DMS114 treated with DMSO at 0.1 percent for 48 hours (cell line): ENCODE data around the gene TBC1D23.
"Not testable (repeated sequence)": the region's sequence is repeated elsewhere in the genome, so short reads cannot be mapped to it uniquely, and the experiment has no call there.

Experiments
- DNase-seq: peaks from one replicate; lab custom pipeline; 2025; ENCODE audit not compliant: unreplicated experiment; lab: John Stamatoyannopoulos, UW

Gene TBC1D23

DNA sequence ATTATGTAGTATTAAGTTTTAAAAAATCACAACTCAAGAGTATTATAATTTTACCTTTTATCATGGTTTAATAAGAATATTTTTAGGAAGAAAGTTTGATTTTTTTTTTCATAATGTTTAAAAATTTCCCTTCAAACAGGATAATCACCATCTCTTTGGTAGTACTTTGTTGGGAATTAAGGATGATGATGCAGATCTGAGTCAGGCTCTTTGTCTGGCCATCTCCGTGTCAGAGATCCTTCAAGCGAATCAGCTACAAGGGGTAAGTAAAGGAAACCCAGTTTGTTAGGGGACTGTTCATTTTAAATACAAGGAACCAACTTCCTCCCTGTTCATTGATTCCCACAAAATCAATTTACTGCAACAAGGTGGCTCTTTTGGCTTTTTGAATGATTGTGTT lies 37.0 kb downstream of the TBC1D23 start:
- DNase-seq: no peak

DNA sequence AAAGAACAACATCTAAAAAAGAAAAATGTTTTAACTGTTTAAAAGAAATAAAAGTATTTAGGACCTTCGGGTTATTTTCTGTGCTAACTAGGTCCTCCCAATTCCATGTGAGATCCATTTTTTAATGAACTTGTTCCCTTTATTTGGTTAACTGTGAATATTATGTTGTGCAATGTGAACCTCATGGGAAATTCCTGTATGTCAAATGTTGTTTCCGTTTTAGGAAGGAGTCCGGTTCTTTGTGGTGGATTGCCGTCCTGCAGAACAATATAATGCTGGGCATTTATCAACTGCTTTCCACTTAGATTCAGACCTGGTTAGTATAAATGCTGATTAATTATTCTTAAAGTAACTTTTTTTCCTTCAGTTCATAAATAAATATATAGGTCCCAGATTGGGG lies 38.2 kb downstream of the TBC1D23 start:
- DNase-seq: no peak

DNA sequence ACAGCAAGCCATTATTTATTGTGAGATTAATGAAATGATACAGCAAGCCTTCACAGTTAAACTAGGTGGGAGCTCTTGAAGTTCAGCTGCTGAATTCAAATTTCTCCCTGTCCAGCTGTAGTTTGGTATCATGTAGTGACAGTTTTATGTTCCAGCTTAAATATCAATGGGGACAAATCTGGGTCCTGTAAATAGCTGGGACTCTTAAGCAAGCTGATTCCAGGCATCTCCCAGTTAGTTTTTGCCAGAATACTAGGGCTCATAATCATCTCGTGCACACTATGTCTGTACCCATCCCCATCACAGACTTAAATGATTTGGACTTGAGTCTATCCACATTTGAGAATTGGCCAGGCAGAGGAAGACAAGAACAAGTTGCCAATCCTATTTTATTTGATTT lies 45.9 kb downstream of the TBC1D23 start:
- no peak for DNase-seq

- DNase-seq: no peak
Observed at GRCh38 chr3:100310355-100310965, 49.7 kb downstream of the TBC1D23 start.

- no peak for DNase-seq
Observed at GRCh38 chr3:100311011-100311410, 50.2 kb downstream of the TBC1D23 start.

- peak; percentile 23 for DNase-seq
Observed at GRCh38 chr3:100316641-100317069, 55.9 kb downstream of the TBC1D23 start.

DNA sequence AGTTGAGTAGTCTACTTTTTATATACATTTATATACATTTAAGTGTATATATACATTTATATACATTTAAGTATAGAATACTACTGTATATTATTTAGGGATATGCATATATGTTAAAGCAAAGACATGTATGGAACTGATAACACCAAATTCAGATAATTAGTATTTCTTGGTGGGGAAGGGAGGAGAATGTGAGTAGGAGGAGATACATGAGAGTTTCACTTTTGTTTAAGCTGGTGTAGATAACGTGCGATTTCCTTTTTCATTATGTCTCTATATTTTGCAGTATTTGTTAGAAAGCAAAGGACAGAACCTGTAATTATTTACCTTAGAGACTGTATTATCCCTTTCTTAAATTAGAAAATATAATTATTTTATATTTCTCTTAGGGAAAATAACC lies 57.1 kb downstream of the TBC1D23 start:
- no peak for DNase-seq

GRCh38 chr3:100319951-100320350 lies 59.2 kb downstream of the TBC1D23 start:
- DNase-seq: no peak

DNA sequence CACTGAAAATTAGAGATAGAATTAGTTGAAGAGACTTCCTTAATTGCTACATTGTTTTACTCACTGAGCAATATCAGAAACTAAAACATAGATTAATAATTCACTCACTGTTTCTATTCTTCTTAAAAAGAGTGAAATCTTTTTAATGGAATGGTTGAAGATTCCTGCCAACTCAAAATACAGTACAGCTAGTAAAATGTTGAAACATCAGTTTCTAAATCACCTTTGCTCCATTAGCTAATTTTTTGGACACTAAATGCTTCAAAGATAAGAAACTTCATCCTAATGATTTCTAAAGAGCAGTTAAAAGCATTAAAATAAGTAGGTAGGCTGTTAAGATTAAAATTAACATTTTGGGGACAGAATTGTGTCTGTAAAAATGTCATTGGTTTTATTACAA lies 63.3 kb downstream of the TBC1D23 start:
- DNase-seq: no peak

- DNase-seq: no peak
Observed at GRCh38 chr3:100325827-100326226, 65.0 kb downstream of the TBC1D23 start.

GRCh38 chr3:100327377-100327776 lies 66.6 kb downstream of the TBC1D23 start:
- not testable (repeated sequence) for DNase-seq

- no peak for DNase-seq
Observed at GRCh38 chr3:100329800-100330489, 69.2 kb downstream of the TBC1D23 start.

GRCh38 chr3:100330651-100331050 lies 69.9 kb downstream of the TBC1D23 start:
- no peak for DNase-seq

GRCh38 chr3:100331660-100332059 lies 70.9 kb downstream of the TBC1D23 start:
- no peak for DNase-seq

GRCh38 chr3:100333051-100333450 lies 72.3 kb downstream of the TBC1D23 start:
- no peak for DNase-seq

DNA sequence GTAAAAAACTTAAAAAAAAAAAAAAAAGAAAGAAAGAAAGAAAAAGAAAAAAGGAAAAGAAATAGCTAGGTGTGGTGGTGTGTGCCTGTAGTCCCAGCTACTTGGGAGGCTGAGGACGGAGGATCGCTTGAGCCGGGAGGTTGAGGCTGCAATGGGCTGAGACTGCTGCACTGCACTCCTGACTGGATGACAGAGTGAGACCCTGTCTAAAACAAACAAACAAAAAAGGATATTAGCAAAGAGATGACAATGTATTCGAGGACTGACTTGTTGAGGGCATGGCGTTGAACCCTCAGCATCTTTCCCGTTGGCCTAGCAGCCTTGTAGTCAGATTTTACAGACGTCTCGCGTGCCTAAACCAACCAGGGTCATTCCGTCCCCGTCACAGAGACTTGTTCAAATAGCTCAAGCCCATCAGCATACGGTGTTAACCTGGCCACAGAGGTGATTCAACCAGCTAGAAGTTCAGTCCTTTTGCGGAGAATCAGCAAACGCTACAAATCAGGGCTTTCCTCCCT lies 73.2 kb downstream of the TBC1D23 start:
- no peak for DNase-seq

GRCh38 chr3:100334488-100335351 lies 73.9 kb downstream of the TBC1D23 start, which contains the start of gene NIT2:
NIT2 (plus strand) TSS chr3:100334757; CDS start chr3:100334792, 35 bp downstream.
- DNase-seq: peak; percentile 45

DNA sequence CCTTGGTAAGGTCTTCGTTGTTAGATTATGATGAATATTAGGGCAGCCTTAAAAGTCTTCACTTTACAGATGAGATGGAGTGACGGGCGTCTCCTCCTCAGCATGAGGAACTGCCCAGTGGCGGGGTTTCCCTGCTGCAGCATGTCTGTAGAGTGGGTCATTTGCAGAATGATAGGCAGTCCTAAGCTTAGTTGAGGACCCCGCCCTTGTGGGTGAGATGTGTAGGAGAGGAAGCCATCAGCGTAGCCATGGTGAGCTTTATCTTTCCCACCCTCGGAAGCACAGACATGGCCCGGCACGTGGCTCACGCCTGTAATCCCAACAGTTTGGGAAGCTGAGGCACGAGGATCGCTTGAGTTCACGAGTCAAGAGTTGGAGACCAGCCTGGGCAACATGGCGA lies 74.6 kb downstream of the TBC1D23 start:
- no peak for DNase-seq

- DNase-seq: not testable (repeated sequence)
Observed at GRCh38 chr3:100336229-100336628, 75.4 kb downstream of the TBC1D23 start.

GRCh38 chr3:100338911-100339310 lies 78.1 kb downstream of the TBC1D23 start:
- no peak for DNase-seq

- DNase-seq: no peak
Observed at GRCh38 chr3:100339786-100340185, 79.0 kb downstream of the TBC1D23 start.

- DNase-seq: no peak
Observed at GRCh38 chr3:100340527-100340926, 79.7 kb downstream of the TBC1D23 start.
